ENCODE measurements around the gene FADS2. TPM values are rescaled to one million over a fixed set of nuclear protein-coding genes. Genes with fewer than 3 reads are reported as not detected.

FADS2 gene
- total RNA-seq, 1 donor from 2014 or later: 10.9 TPM

GRCh38 chr11:61847914-61848581 is 19.9 kb downstream of the FADS2 start:
- Mint-ChIP-seq H3K36me3 (ENCODE audit: low read depth) (no peaks in the 10 kb centered on the region), H3K4me3 (no peak overlapping the region), H3K27ac (no peak overlapping the region), H3K27me3 (no peaks in the 10 kb centered on the region), H3K9me3 (no peaks in the 10 kb centered on the region), H3K4me1 (no peaks in the 10 kb centered on the region)
- intact Hi-C loops (cut with micrococcal nuclease): no loop called here
- no peak for DNase-seq
- ChIA-PET CTCF (no interaction called here), POLR2A (no interaction called here)
- no peak for ATAC-seq (ENCODE audit: low read depth)
- no peak for TF ChIP-seq CTCF (IDR thresholded peaks at IDR 0.05)

GRCh38 chr11:61848631-61849030 is 20.5 kb downstream of the FADS2 start:
- ATAC-seq (ENCODE audit: low read depth) (no peak), DNase-seq (no peak)
- ChIA-PET POLR2A (no interaction called here), CTCF (no interaction called here)
- Mint-ChIP-seq H3K36me3 (ENCODE audit: low read depth) (no peaks in the 10 kb centered on the region), H3K27me3 (no peaks in the 10 kb centered on the region), H3K9me3 (no peaks in the 10 kb centered on the region), H3K27ac (no peak overlapping the region), H3K4me1 (no peaks in the 10 kb centered on the region), H3K4me3 (no peak overlapping the region)
- intact Hi-C loops (cut with micrococcal nuclease): no loop called here
- no peak for TF ChIP-seq CTCF (IDR thresholded peaks at IDR 0.05)

- no peaks in the 10 kb centered on the region for H3K9me3 Mint-ChIP-seq
- H3K36me3 Mint-ChIP-seq (ENCODE audit: low read depth): no peaks in the 10 kb centered on the region
- DNase-seq: no peak
- CTCF ChIA-PET: no interaction called here
- POLR2A ChIA-PET: no interaction called here
- no peak overlapping the region for H3K4me3 Mint-ChIP-seq
- no peaks in the 10 kb centered on the region for H3K27me3 Mint-ChIP-seq
- intact Hi-C loops (cut with micrococcal nuclease): no loop called here
- no peaks in the 10 kb centered on the region for H3K4me1 Mint-ChIP-seq
- ATAC-seq (ENCODE audit: low read depth): no peak
- H3K27ac Mint-ChIP-seq: no peak overlapping the region
- TF ChIP-seq CTCF (IDR thresholded peaks at IDR 0.05): no peak
These were observed 22.6 kb downstream of the FADS2 start for GRCh38 chr11:61850687-61851086.

- CTCF ChIA-PET: no interaction called here
- no peak overlapping the region for H3K27ac Mint-ChIP-seq
- POLR2A ChIA-PET: no interaction called here
These were observed 23.2 kb downstream of the FADS2 start for GRCh38 chr11:61851113-61851899.

More at GRCh38 chr11:61851113-61851899, 23.2 kb downstream of the FADS2 start:
- Mint-ChIP-seq H3K27me3 (no peaks in the 10 kb centered on the region), H3K36me3 (ENCODE audit: low read depth) (no peaks in the 10 kb centered on the region), H3K4me1 (no peaks in the 10 kb centered on the region), H3K9me3 (no peaks in the 10 kb centered on the region), H3K4me3 (no peak overlapping the region)
- intact Hi-C loops (cut with micrococcal nuclease): no loop called here
- DNase-seq (no peak), ATAC-seq (ENCODE audit: low read depth) (no peak)
- no peak for TF ChIP-seq CTCF (IDR thresholded peaks at IDR 0.05)
